ENCODE measurements around the gene DNAH17. TPM values are rescaled to one million over a fixed set of nuclear protein-coding genes. Genes with fewer than 3 reads are reported as not detected.

The DNAH17 gene
- total and polyA plus RNA-seq, 2 donors (not counting 1 experiment from before 2014, with no cell fraction given) = 0.01 to 0.12 TPM

DNA sequence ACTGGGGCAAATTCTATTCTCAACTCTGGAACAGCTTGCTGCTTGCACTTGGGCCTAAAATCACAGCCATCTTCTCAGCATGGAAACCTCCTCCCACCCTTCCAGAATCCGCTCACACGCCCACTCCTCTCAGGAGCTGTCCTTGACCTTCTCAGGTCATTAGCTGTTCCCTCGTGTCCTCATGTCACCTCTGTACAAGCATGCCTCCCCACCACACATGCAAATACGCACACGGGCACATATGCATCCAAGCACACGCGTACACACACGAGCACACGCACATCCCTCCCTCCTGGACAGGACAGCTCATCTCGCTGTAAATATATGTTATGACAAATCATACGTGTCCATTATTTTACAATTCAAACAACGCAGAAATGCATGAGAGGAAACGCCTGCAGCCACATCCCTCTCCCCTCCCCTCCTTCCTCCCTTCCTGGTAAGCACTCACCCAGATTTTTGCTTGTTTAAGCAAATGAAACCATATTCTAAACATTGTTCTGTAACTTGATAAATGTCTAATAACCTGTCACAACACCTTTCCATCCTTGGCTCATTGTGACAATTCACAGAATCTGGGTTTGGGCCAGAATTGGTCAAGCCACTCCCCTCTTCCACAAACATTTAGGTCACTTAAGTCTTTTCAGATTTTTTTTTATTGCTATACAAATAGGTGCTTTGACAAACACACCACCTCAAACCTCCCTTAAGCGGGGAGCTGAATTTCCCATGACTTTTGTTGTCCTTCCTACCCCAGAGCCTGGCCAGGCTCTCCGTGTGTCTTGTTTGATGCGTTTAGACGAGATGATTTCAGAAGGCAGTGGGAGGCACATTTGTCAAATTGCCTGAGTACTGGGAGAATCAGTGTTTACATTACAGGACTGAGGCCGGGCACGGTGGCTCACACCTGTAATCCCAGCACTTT is 41.7 kb downstream of the DNAH17 start:
- TF ChIP-seq, protein P1, sequence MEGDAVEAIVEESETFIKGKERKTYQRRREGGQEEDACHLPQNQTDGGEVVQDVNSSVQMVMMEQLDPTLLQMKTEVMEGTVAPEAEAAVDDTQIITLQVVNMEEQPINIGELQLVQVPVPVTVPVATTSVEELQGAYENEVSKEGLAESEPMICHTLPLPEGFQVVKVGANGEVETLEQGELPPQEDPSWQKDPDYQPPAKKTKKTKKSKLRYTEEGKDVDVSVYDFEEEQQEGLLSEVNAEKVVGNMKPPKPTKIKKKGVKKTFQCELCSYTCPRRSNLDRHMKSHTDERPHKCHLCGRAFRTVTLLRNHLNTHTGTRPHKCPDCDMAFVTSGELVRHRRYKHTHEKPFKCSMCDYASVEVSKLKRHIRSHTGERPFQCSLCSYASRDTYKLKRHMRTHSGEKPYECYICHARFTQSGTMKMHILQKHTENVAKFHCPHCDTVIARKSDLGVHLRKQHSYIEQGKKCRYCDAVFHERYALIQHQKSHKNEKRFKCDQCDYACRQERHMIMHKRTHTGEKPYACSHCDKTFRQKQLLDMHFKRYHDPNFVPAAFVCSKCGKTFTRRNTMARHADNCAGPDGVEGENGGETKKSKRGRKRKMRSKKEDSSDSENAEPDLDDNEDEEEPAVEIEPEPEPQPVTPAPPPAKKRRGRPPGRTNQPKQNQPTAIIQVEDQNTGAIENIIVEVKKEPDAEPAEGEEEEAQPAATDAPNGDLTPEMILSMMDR (IDR thresholded peaks at IDR 0.05) = no peak
- TF ChIP-seq EZH2 (IDR thresholded peaks at IDR 0.05; ENCODE audit: borderline replicate concordance, insufficient read depth, low read depth, low read length, poor library complexity, severe bottlenecking) = no peak
- no peak for ATAC-seq (ENCODE audit: low read depth)
- H4K20me1 ChIP-seq (ENCODE audit: control insufficient read depth, insufficient read depth, low read length, poor library complexity, severe bottlenecking) = no peaks in the 10 kb centered on the region
- H3K4me1 ChIP-seq (ENCODE audit: control insufficient read depth in 2 of 2, insufficient read depth in 2 of 2, low read length in 2 of 2) = no peaks in the 10 kb centered on the region
- no peak overlapping the region for H3K4me2 ChIP-seq (replicated peaks; ENCODE audit: low read depth, low read length, poor library complexity, severe bottlenecking)
- H3K9me3 ChIP-seq (ENCODE audit: control extremely low read depth in 1 of 3, control insufficient read depth in 2 of 3, insufficient read depth in 1 of 3, low read length in 2 of 3) = no peaks in the 10 kb centered on the region
- POLR2A ChIA-PET = no interaction called here
- Mint-ChIP-seq H3K4me1 (peaks cover 4% of the 10 kb centered on the region), H3K9me3 (ENCODE audit: insufficient read depth) (no peaks in the 10 kb centered on the region), H3K27me3 (peaks cover 12% of the 10 kb centered on the region), H3K4me3 (no peak overlapping the region), H3K27ac (no peak overlapping the region)
- H3K4me3 ChIP-seq (ENCODE audit: control extremely low read depth in 1 of 5, extremely low read depth in 1 of 5, insufficient read depth in 1 of 5, low read depth in 2 of 5, low read length in 4 of 5) = no peak overlapping the region
- intact Hi-C loops (cut with micrococcal nuclease) = no loop called here
- no peaks in the 10 kb centered on the region for H3K79me2 ChIP-seq (ENCODE audit: control insufficient read depth, insufficient read depth, low read length)
- DNase-seq = no peak
- no peak overlapping the region for H3K27ac ChIP-seq (ENCODE audit: low read length in 2 of 2)
- CTCF ChIA-PET = no interaction called here
- no peaks in the 10 kb centered on the region for H3K27me3 ChIP-seq (replicated peaks in 1 of 4; ENCODE audit: control extremely low read depth in 1 of 4, control insufficient read depth in 3 of 4, insufficient read depth in 4 of 4, low read length in 3 of 4)
- H3K9ac ChIP-seq (ENCODE audit: low read length) = no peak overlapping the region
- H3K36me3 ChIP-seq (replicated peaks in 1 of 2; ENCODE audit: control extremely low read depth in 1 of 2, control insufficient read depth in 1 of 2, extremely low read depth in 1 of 2, insufficient read depth in 2 of 2, low read length in 1 of 2) = no peaks in the 10 kb centered on the region
- no peak overlapping the region for H2AFZ ChIP-seq (ENCODE audit: insufficient read depth, low read depth, low read length, poor library complexity, severe bottlenecking)
- whole genome bisulfite sequencing (ENCODE audit: insufficient coverage) = 66% methylated on average over 14 of the region's 19 CpGs
